Choroid plexus epithelial cell (primary cell): ENCODE data around the gene FAF2.

Experiments
- DNase-seq: peaks from one replicate; pipeline ENCODE4 v3.0.0-alpha.2; 2010; ENCODE audit warnings: low read depth
- H3K4me3 ChIP-seq: 2 replicates; pipeline ENCODE4 v1.5.1; 2011; ENCODE audit warnings: low read depth, mild to moderate bottlenecking, control low read depth, low read length, moderate library complexity
- CTCF ChIP-seq: conservative IDR thresholded peaks from 2 replicates; pipeline ENCODE4 v1.5.1; 2011; ENCODE audit warnings: low read depth, mild to moderate bottlenecking, control low read depth, inconsistent platforms, low read length, moderate library complexity

The FAF2 gene

GRCh38 chr5:176408590-176408989, 39.6 kb upstream of the FAF2 start:
- no peak for DNase-seq
- no peak for TF ChIP-seq CTCF
- no peak overlapping the region for H3K4me3 ChIP-seq

- TF ChIP-seq CTCF: no peak
- DNase-seq: no peak
- H3K4me3 ChIP-seq: no peak overlapping the region
These were observed 38.4 kb upstream of the FAF2 start for GRCh38 chr5:176409765-176410164.

GRCh38 chr5:176410486-176411180, 37.6 kb upstream of the FAF2 start:
- DNase-seq: no peak
- no peak for TF ChIP-seq CTCF
- no peak overlapping the region for H3K4me3 ChIP-seq

- H3K4me3 ChIP-seq: no peak overlapping the region
- DNase-seq: no peak
- TF ChIP-seq CTCF: no peak
These were observed 35.5 kb upstream of the FAF2 start for GRCh38 chr5:176412517-176413254.

DNA sequence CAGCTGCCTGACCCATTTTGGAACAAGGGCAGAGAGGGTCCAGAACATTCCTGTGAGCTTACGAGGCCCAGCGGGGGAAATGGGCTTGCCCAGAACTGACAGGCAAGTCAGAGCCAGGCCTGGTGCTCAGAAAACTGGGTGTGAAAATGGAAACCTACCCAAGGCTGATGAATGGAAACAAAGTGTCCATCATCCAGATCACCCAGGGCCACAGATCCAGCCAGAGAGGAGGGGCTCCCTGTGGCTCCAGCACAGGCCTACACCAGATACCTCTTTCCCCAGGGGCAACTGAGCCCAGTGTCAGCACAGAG, 35.0 kb upstream of the FAF2 start:
- DNase-seq: peak; percentile 72
- H3K4me3 ChIP-seq: no peak overlapping the region
- no peak for TF ChIP-seq CTCF

DNA sequence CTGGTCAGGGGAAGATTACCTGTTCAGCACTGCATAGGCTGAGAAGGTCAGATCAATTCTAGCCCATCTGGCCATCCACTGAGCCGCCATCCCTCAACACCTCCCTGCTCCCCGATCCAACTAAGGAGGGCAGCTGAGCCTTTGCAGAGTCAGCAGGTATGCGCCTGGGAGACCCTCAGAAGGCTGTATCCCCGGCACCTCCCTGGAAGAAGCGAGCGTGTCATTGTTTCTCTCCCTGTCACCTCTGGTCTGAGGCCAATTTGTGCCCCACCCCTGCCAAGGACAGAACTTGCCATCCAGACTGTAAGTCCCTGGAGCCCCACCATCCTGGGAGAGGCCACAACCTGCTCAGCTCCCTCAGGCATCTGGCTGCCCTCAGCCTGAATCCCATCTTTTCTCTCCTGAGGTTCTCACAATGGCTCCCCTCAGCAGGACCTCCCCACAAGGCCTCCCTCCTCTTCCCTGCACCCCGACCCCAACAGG, 34.4 kb upstream of the FAF2 start:
- TF ChIP-seq CTCF: no peak
- no peak overlapping the region for H3K4me3 ChIP-seq
- no peak for DNase-seq

DNA sequence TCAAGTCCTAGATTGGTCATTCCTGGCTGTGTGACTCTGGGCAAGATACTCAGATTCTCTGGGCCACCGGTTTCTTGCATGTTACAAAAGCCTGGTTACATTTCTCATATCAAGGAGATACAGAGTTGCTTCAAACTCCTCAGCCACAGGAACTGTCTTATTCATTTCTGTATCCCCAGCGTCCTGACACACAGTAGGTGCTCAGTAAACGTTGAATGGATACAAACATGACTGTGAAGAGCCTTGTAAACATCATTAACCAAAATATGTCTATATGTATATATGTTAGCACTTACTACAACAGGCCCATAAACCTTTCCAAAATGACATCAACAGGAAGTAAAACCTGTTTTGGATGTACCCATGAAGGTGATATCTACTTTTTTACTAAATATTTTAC, 33.5 kb upstream of the FAF2 start:
- no peak for DNase-seq
- H3K4me3 ChIP-seq: no peak overlapping the region
- no peak for TF ChIP-seq CTCF
